HL-60 (cell line): Measurements from ENCODE around the gene IFITM2.

ENCODE experiments used
- GABPA ChIP-seq: IDR thresholded peaks from 2 replicates; pipeline ENCODE4 v1.6.1; 2012; ENCODE audit warnings: low read depth
- POLR2AphosphoS5 ChIP-seq: IDR thresholded peaks from 2 replicates; pipeline ENCODE4 v1.6.1; 2012; ENCODE audit warnings: low read depth
- SPI1 ChIP-seq: IDR thresholded peaks from 2 replicates; pipeline ENCODE4 v1.6.1; 2012; ENCODE audit warnings: low read depth, mild to moderate bottlenecking, borderline replicate concordance
- TF ChIP-seq, protein P1 (sequence below): IDR thresholded peaks from one replicate; pipeline ENCODE4 v1.5.1; 2011; ENCODE audit warnings: low read length, control low read depth, inconsistent platforms; ENCODE audit not compliant: insufficient read depth
- TF ChIP-seq, protein P2 (sequence below): IDR thresholded peaks from 2 replicates; pipeline ENCODE4 v1.6.1; 2012; ENCODE audit warnings: low read depth; ENCODE audit not compliant: insufficient replicate concordance

DNA sequence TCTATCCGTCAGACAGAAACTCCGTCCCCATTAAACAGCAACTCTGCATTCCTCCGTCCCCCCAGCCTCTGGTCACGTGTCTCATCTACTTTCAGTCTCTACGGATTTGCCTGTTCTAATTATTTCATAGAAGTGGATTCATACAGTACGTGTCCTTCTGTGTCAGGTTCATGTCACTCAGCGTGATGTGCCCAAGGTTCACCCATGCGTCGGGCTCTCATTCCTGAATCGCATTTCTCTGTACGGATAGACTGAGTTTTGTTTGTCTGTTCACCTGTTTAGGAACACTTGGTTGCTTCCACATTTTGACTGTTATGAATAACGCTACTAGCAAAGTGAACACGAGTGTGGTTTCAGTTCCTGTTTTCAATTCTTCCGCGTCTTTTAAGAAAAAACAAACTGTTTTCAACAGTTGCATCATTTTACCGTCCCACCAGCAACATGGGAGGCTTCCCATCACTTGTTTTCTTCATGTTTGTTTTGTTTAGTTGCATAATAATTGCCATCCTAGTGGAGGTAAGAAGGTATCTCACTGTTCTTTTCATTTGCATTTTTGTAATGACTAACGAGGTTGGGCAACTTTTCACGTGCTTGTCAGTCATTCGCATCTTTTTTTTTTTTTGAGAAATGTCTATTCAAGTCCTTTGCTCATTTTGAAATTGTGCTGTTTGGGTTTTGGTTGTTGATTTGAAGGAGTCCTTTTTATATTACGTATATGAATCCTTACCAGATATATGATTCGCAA lies 38.3 kb upstream of the IFITM2 start:
- TF ChIP-seq, protein P1, sequence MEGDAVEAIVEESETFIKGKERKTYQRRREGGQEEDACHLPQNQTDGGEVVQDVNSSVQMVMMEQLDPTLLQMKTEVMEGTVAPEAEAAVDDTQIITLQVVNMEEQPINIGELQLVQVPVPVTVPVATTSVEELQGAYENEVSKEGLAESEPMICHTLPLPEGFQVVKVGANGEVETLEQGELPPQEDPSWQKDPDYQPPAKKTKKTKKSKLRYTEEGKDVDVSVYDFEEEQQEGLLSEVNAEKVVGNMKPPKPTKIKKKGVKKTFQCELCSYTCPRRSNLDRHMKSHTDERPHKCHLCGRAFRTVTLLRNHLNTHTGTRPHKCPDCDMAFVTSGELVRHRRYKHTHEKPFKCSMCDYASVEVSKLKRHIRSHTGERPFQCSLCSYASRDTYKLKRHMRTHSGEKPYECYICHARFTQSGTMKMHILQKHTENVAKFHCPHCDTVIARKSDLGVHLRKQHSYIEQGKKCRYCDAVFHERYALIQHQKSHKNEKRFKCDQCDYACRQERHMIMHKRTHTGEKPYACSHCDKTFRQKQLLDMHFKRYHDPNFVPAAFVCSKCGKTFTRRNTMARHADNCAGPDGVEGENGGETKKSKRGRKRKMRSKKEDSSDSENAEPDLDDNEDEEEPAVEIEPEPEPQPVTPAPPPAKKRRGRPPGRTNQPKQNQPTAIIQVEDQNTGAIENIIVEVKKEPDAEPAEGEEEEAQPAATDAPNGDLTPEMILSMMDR = no peak
- peak; percentile 67; the same call in 1 of the 2 replicates for TF ChIP-seq POLR2AphosphoS5
- TF ChIP-seq, protein P2, sequence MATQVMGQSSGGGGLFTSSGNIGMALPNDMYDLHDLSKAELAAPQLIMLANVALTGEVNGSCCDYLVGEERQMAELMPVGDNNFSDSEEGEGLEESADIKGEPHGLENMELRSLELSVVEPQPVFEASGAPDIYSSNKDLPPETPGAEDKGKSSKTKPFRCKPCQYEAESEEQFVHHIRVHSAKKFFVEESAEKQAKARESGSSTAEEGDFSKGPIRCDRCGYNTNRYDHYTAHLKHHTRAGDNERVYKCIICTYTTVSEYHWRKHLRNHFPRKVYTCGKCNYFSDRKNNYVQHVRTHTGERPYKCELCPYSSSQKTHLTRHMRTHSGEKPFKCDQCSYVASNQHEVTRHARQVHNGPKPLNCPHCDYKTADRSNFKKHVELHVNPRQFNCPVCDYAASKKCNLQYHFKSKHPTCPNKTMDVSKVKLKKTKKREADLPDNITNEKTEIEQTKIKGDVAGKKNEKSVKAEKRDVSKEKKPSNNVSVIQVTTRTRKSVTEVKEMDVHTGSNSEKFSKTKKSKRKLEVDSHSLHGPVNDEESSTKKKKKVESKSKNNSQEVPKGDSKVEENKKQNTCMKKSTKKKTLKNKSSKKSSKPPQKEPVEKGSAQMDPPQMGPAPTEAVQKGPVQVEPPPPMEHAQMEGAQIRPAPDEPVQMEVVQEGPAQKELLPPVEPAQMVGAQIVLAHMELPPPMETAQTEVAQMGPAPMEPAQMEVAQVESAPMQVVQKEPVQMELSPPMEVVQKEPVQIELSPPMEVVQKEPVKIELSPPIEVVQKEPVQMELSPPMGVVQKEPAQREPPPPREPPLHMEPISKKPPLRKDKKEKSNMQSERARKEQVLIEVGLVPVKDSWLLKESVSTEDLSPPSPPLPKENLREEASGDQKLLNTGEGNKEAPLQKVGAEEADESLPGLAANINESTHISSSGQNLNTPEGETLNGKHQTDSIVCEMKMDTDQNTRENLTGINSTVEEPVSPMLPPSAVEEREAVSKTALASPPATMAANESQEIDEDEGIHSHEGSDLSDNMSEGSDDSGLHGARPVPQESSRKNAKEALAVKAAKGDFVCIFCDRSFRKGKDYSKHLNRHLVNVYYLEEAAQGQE = peak; percentile 65
- TF ChIP-seq GABPA = no peak
- TF ChIP-seq SPI1 = peak; percentile 98
